ENCODE measurements around the gene AGL. TPM values are rescaled to one million over a fixed set of nuclear protein-coding genes. Genes with fewer than 3 reads are reported as not detected.

AGL gene
- total RNA-seq, 2 experiments from 2014 or later: 8.6 to 9.6 TPM

DNA sequence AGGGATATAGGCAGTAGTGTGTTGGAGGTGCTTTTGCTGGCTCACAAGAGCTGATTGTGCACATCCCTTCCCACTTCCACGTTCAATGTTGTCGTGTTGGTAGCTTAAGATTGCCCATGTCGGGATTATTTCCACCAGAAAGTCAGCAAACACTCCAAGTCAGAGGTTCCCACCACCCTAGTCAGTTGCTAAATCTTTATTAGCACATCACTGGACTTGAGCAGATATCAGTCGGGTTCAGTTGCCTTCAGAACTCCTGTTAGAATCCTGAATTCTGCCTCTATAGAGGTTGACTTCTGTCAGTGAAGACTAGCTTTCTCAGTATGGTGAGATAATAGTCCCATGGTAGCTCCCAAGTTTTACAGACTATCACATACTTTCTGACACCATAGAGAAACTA, 10.5 kb downstream of the AGL start:
- H3K4me3 Mint-ChIP-seq: no peak overlapping the region
- H3K27me3 Mint-ChIP-seq: no peaks in the 10 kb centered on the region
- ATAC-seq (ENCODE audit: poor library complexity) (no peak), DNase-seq (no peak)
- Histone ChIP-seq H3K27me3 (ENCODE audit: control insufficient read depth in 1 of 2, insufficient read depth in 2 of 2, low read length in 2 of 2) (no peaks in the 10 kb centered on the region), H3K4me1 (ENCODE audit: insufficient read depth, low read length) (no peaks in the 10 kb centered on the region), H3K27ac (ENCODE audit: low read depth in 1 of 2, low read length in 2 of 2) (no peak overlapping the region), H3K9me3 (ENCODE audit: control insufficient read depth in 1 of 2, insufficient read depth in 1 of 2, low read length in 2 of 2) (no peaks in the 10 kb centered on the region), H3K36me3 (ENCODE audit: insufficient read depth, low read length) (peaks cover 29% of the 10 kb centered on the region), H3K4me3 (ENCODE audit: low read length) (no peak overlapping the region)
- TF ChIP-seq, protein P1, sequence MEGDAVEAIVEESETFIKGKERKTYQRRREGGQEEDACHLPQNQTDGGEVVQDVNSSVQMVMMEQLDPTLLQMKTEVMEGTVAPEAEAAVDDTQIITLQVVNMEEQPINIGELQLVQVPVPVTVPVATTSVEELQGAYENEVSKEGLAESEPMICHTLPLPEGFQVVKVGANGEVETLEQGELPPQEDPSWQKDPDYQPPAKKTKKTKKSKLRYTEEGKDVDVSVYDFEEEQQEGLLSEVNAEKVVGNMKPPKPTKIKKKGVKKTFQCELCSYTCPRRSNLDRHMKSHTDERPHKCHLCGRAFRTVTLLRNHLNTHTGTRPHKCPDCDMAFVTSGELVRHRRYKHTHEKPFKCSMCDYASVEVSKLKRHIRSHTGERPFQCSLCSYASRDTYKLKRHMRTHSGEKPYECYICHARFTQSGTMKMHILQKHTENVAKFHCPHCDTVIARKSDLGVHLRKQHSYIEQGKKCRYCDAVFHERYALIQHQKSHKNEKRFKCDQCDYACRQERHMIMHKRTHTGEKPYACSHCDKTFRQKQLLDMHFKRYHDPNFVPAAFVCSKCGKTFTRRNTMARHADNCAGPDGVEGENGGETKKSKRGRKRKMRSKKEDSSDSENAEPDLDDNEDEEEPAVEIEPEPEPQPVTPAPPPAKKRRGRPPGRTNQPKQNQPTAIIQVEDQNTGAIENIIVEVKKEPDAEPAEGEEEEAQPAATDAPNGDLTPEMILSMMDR (IDR thresholded peaks at IDR 0.05): no peak
- H3K9me3 Mint-ChIP-seq: no peaks in the 10 kb centered on the region
- H3K4me1 Mint-ChIP-seq (ENCODE audit: low read depth): no peaks in the 10 kb centered on the region
- ChIA-PET POLR2A (interaction anchor here (0.6 to 1.8 kb wide), 2 partner anchors 11 to 31 kb away, joined by 3 to 9 read pairs; partner anchors contain the start of gene AGL), CTCF (no interaction called here)
- peaks cover 57% of the 10 kb centered on the region for H3K36me3 Mint-ChIP-seq (ENCODE audit: low read depth)
- no peak overlapping the region for H3K27ac Mint-ChIP-seq
- intact Hi-C loops (cut with DNase I, micrococcal nuclease): no loop called here

DNA sequence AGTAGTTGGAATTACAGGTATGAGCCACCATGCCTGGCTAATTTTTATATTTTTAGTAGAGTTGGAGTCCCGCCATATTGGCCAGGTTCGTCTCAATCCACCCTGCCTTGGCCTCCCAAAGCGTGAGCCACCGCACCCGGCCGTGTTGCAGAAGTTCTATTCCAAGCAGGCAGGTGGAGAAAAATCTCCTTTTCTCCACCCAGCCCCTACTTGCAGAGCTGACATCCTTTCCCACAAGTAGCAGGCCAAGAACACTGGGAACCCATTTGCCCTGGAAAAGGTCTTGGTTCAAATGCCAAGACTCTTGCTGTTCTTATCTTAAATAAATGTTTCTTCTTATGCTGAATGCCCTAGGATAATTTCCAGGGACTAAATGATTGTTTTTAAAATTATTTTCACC, 17.5 kb downstream of the AGL start:
- TF ChIP-seq, protein P1 (IDR thresholded peaks at IDR 0.05): no peak
- no peak overlapping the region for H3K4me3 Mint-ChIP-seq
- H3K27ac ChIP-seq (ENCODE audit: low read depth in 1 of 2, low read length in 2 of 2): no peak overlapping the region
- H3K27me3 ChIP-seq (ENCODE audit: control insufficient read depth in 1 of 2, insufficient read depth in 2 of 2, low read length in 2 of 2): no peaks in the 10 kb centered on the region
- no peaks in the 10 kb centered on the region for H3K27me3 Mint-ChIP-seq
- CTCF ChIA-PET: no interaction called here
- H3K4me1 Mint-ChIP-seq (ENCODE audit: low read depth): no peaks in the 10 kb centered on the region
- H3K36me3 Mint-ChIP-seq (ENCODE audit: low read depth): peaks cover 50% of the 10 kb centered on the region
- no peak overlapping the region for H3K27ac Mint-ChIP-seq
- no peaks in the 10 kb centered on the region for H3K9me3 Mint-ChIP-seq
- H3K4me3 ChIP-seq (ENCODE audit: low read length): no peak overlapping the region
- H3K9me3 ChIP-seq (ENCODE audit: control insufficient read depth in 1 of 2, insufficient read depth in 1 of 2, low read length in 2 of 2): no peaks in the 10 kb centered on the region
- no peaks in the 10 kb centered on the region for H3K4me1 ChIP-seq (ENCODE audit: insufficient read depth, low read length)
- peaks cover 15% of the 10 kb centered on the region for H3K36me3 ChIP-seq (ENCODE audit: insufficient read depth, low read length)
- DNase-seq (no peak), ATAC-seq (ENCODE audit: poor library complexity) (no peak)
- intact Hi-C loops (cut with DNase I, micrococcal nuclease): loop anchor here in 1 of 2 experiments (2.0 kb wide), 1 partner anchor 15 kb away; no protein-coding TSS in a partner anchor
- POLR2A ChIA-PET: no interaction called here

DNA sequence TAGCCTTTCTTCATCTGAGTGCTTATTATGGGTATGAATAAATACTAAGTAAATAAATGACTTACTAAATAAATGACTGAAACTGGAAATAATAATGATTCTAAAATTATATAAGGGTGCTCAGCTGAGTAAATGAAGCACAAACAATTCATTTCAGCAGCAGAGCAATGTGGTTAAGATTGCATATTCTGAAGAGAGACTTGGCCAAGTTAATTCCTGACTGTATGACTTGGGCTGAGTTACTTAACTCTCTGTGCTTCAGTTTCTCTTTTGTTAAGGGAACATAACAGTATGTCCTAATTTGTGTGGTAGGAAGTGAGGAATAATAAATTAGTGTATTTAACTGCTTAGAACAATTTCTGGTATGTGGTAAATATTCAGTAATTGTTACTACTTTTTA, 19.1 kb downstream of the AGL start:
- peaks cover 39% of the 10 kb centered on the region for H3K36me3 Mint-ChIP-seq (ENCODE audit: low read depth)
- no peaks in the 10 kb centered on the region for H3K27me3 ChIP-seq (ENCODE audit: control insufficient read depth in 1 of 2, insufficient read depth in 2 of 2, low read length in 2 of 2)
- CTCF ChIA-PET: no interaction called here
- TF ChIP-seq, protein P1 (IDR thresholded peaks at IDR 0.05): no peak
- no peaks in the 10 kb centered on the region for H3K27me3 Mint-ChIP-seq
- POLR2A ChIA-PET: interaction anchor here (1.0 kb wide), 1 partner anchor 23 kb away, joined by 3 read pairs; no protein-coding TSS in a partner anchor
- H3K4me3 ChIP-seq (ENCODE audit: low read length): no peak overlapping the region
- no peaks in the 10 kb centered on the region for H3K9me3 ChIP-seq (ENCODE audit: control insufficient read depth in 1 of 2, insufficient read depth in 1 of 2, low read length in 2 of 2)
- no peaks in the 10 kb centered on the region for H3K9me3 Mint-ChIP-seq
- H3K36me3 ChIP-seq (ENCODE audit: insufficient read depth, low read length): peaks cover 8% of the 10 kb centered on the region
- DNase-seq: no peak
- H3K27ac Mint-ChIP-seq: no peak overlapping the region
- no peak overlapping the region for H3K4me3 Mint-ChIP-seq
- ATAC-seq (ENCODE audit: poor library complexity): no peak
- H3K4me1 Mint-ChIP-seq (ENCODE audit: low read depth): no peaks in the 10 kb centered on the region
- H3K27ac ChIP-seq (ENCODE audit: low read depth in 1 of 2, low read length in 2 of 2): no peak overlapping the region
- intact Hi-C loops (cut with DNase I, micrococcal nuclease): loop anchor here in 1 of 2 experiments (2.0 kb wide), 1 partner anchor 13 kb away; no protein-coding TSS in a partner anchor
- no peaks in the 10 kb centered on the region for H3K4me1 ChIP-seq (ENCODE audit: insufficient read depth, low read length)
